Mesenchymal stem cell (in vitro differentiated cells and primary cell): ENCODE data around the gene DGKD.

Source experiments
- DNase-seq: peaks from one replicate; pipeline ENCODE4 v3.0.0-alpha.2; 2013
- H2AFZ ChIP-seq: one replicate; pipeline ENCODE4 v1.6.1; 2013; ENCODE audit warnings: low read depth, mild to moderate bottlenecking, control low read depth, inconsistent platforms, low read length, moderate library complexity
- H2AK5ac ChIP-seq: 2 replicates; pipeline ENCODE4 v1.6.1; 2013; ENCODE audit warnings: low read length, moderate library complexity, mild to moderate bottlenecking, inconsistent platforms; ENCODE audit not compliant: severe bottlenecking
- H2BK120ac ChIP-seq: one replicate; pipeline ENCODE4 v1.6.1; 2013; ENCODE audit warnings: low read depth, mild to moderate bottlenecking, inconsistent platforms, low read length, moderate library complexity
- H2BK12ac ChIP-seq, 2 experiments: one replicate each; pipeline ENCODE4 v1.6.1; 2013; ENCODE audit warnings: inconsistent platforms in 2 of 2, low read length in 2 of 2, mild to moderate bottlenecking in 2 of 2, moderate library complexity in 2 of 2, control low read depth in 1 of 2
- H2BK15ac ChIP-seq: one replicate; pipeline ENCODE4 v1.6.1; 2013; ENCODE audit warnings: mild to moderate bottlenecking, low read depth, inconsistent platforms; ENCODE audit not compliant: poor library complexity, severe bottlenecking
- H2BK5ac ChIP-seq: 2 replicates; pipeline ENCODE4 v1.6.1; 2013; ENCODE audit warnings: low read depth, mild to moderate bottlenecking, low read length, control low read depth, inconsistent platforms; ENCODE audit not compliant: poor library complexity, severe bottlenecking
- H3K14ac ChIP-seq, 2 experiments: one replicate each; pipeline ENCODE4 v1.6.1; 2013; ENCODE audit warnings: inconsistent platforms in 2 of 2, low read length in 2 of 2, control low read depth in 1 of 2, mild to moderate bottlenecking in 1 of 2, moderate library complexity in 1 of 2
- H3K18ac ChIP-seq, 2 experiments: one replicate each; pipeline ENCODE4 v1.6.1; 2013; ENCODE audit warnings: inconsistent platforms in 2 of 2, low read length in 2 of 2, control low read depth in 1 of 2, low read depth in 1 of 2, mild to moderate bottlenecking in 1 of 2
- H3K23ac ChIP-seq, 2 experiments: one replicate each; pipeline ENCODE4 v1.6.1; 2013; ENCODE audit warnings: inconsistent platforms in 2 of 2, low read length in 2 of 2, mild to moderate bottlenecking in 2 of 2, moderate library complexity in 2 of 2, control low read depth in 1 of 2
- H3K27ac ChIP-seq: 2 replicates; pipeline ENCODE4 v1.5.1; 2013; ENCODE audit warnings: mild to moderate bottlenecking, moderate library complexity, low read length, control low read depth, inconsistent platforms; ENCODE audit not compliant: poor library complexity, severe bottlenecking
- H3K27me3 ChIP-seq, 2 experiments: 2 replicates each; pipeline versions ENCODE4 v1.6.1 to v1.7.0; 2013; ENCODE audit warnings: low read length in 2 of 2, mild to moderate bottlenecking in 2 of 2, moderate library complexity in 2 of 2, control low read depth in 1 of 2, inconsistent platforms in 1 of 2; ENCODE audit not compliant: control insufficient read depth in 1 of 2, insufficient read depth in 1 of 2
- H3K36me3 ChIP-seq, 2 experiments: 2 replicates each; pipeline versions ENCODE4 v1.6.1 to v1.7.0; 2013; ENCODE audit warnings: low read length in 2 of 2, control low read depth in 1 of 2, inconsistent platforms in 1 of 2, low read depth in 1 of 2, mild to moderate bottlenecking in 1 of 2; ENCODE audit not compliant: insufficient read depth in 2 of 2, control insufficient read depth in 1 of 2
- H3K4ac ChIP-seq, 2 experiments: one replicate each; pipeline ENCODE4 v1.6.1; 2013; ENCODE audit warnings: inconsistent platforms in 2 of 2, low read length in 2 of 2, mild to moderate bottlenecking in 2 of 2, moderate library complexity in 2 of 2, control low read depth in 1 of 2, low read depth in 1 of 2
- H3K4me1 ChIP-seq: 2 replicates; pipeline ENCODE4 v1.6.1; 2013; ENCODE audit warnings: low read depth, low read length, control low read depth; ENCODE audit not compliant: control insufficient read depth, insufficient read depth
- H3K4me2 ChIP-seq: 2 replicates; pipeline ENCODE4 v1.6.1; 2013; ENCODE audit warnings: low read length, mild to moderate bottlenecking, inconsistent platforms; ENCODE audit not compliant: poor library complexity, severe bottlenecking
- H3K4me3 ChIP-seq, 2 experiments: 2 replicates each; pipeline versions ENCODE4 v1.5.1 to v1.7.0; 2013; ENCODE audit warnings: low read length in 2 of 2, mild to moderate bottlenecking in 2 of 2, control low read depth in 1 of 2, low read depth in 1 of 2; ENCODE audit not compliant: insufficient read depth in 1 of 2
- H3K79me1 ChIP-seq: replicated peaks from 2 replicates; pipeline ENCODE4 v1.6.1; 2013; ENCODE audit warnings: mild to moderate bottlenecking, control low read depth, low read length, inconsistent platforms; ENCODE audit not compliant: poor library complexity, severe bottlenecking
- H3K9ac ChIP-seq: 2 replicates; pipeline ENCODE4 v1.7.0; 2013; ENCODE audit warnings: mild to moderate bottlenecking, low read length, moderate library complexity
- H3K9me3 ChIP-seq: 2 replicates; pipeline ENCODE4 v1.7.0; 2013; ENCODE audit warnings: mild to moderate bottlenecking, low read length; ENCODE audit not compliant: control insufficient read depth
- H4K8ac ChIP-seq: one replicate; pipeline ENCODE4 v1.6.1; 2013; ENCODE audit warnings: inconsistent platforms, mild to moderate bottlenecking, low read length, moderate library complexity
- H4K91ac ChIP-seq: one replicate; pipeline ENCODE4 v1.6.1; 2013; ENCODE audit warnings: mild to moderate bottlenecking, low read length, inconsistent platforms
- WGBS: methylation state at CpG from one replicate; pipeline ENCODE4 v1.1.7; 2013; ENCODE audit warnings: mixed read lengths; 5-methylcytosine and 5-hydroxymethylcytosine counted together

Gene DGKD

DNA sequence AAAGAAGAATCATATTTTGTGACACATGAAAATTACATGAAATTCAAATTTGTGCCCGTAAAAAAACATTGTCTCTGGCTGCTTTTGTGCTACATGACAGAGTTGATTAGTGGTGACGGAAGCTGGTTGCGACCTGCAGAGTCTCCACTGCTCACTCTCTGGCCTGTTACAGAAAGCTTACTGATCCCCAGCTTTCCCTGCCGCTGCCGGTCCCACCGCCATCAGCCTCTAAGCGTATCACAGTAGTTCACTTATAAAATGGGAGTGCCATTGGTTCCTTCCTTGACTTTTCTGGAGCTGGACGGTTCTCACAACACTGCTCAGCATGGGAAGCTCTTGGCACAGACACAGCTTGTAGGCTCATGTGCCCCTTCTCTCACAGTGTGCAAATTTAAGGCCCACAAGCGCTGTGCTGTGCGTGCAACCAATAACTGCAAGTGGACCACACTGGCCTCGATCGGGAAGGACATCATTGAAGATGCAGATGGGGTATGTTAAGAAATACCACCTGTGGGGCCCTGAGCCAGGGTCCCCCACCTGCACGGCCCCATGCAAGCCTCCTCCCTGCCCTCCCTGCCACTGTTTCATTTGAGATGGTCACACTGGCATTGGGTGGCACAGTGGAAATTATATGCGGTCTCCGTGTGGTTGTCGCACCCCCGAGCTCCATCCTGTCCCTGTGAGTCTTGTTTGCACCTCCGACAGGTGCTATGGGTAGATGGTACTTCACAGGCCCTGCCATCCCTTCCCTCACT, 81.3 kb downstream of the DGKD start:
- no peak overlapping the region for H4K91ac ChIP-seq
- DNase-seq, result no peak
- no peak overlapping the region for H3K18ac ChIP-seq
- no peak overlapping the region for H3K9ac ChIP-seq
- no peak overlapping the region for H2BK15ac ChIP-seq
- H3K27ac ChIP-seq, result no peak overlapping the region
- no peaks in the 10 kb centered on the region for H3K4me1 ChIP-seq
- no peak overlapping the region for H3K14ac ChIP-seq
- no peak overlapping the region for H4K8ac ChIP-seq
- H2AK5ac ChIP-seq, result no peak overlapping the region
- 98% methylated on average over 18 of the region's 18 CpGs for WGBS
- no peak overlapping the region for H3K4me3 ChIP-seq
- H2BK12ac ChIP-seq, result no peak overlapping the region
- no peak overlapping the region for H3K23ac ChIP-seq
- no peaks in the 10 kb centered on the region for H3K27me3 ChIP-seq
- H2BK5ac ChIP-seq, result no peak overlapping the region
- H2BK120ac ChIP-seq, result no peak overlapping the region
- H3K9me3 ChIP-seq, result no peaks in the 10 kb centered on the region
- H2AFZ ChIP-seq, result no peak overlapping the region
- no peak overlapping the region for H3K4ac ChIP-seq
- H3K79me1 ChIP-seq, result no peaks in the 10 kb centered on the region
- H3K36me3 ChIP-seq, result peaks cover 27 to 50% of the 10 kb centered on the region in 2 experiments
- H3K4me2 ChIP-seq, result no peak overlapping the region

DNA sequence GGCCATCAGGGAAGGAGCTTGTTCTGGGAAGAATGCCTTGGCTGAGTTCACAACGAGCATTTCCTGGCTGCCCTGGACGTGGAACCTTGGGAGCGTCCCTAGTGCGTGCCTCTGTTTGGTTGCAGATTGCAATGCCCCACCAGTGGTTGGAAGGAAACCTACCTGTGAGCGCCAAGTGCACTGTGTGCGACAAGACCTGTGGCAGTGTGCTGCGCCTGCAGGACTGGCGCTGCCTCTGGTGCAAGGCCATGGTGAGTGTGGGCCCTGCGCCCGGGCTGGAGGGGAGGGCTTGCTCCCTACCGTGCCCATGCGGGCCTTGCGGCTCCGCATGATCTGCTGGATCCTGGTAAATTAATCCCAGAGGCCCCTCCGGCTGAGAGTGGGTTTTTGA, 81.9 kb downstream of the DGKD start:
- H4K8ac ChIP-seq, result no peak overlapping the region
- WGBS, result 97% methylated on average over 15 of the region's 15 CpGs
- DNase-seq, result no peak
- no peak overlapping the region for H3K14ac ChIP-seq
- no peak overlapping the region for H2AK5ac ChIP-seq
- no peak overlapping the region for H3K27ac ChIP-seq
- H3K4me2 ChIP-seq, result no peak overlapping the region
- H3K36me3 ChIP-seq, result peaks cover 27 to 53% of the 10 kb centered on the region in 2 experiments
- H2BK12ac ChIP-seq, result no peak overlapping the region
- H2BK120ac ChIP-seq, result no peak overlapping the region
- H2BK5ac ChIP-seq, result no peak overlapping the region
- H3K18ac ChIP-seq, result no peak overlapping the region
- H3K4me1 ChIP-seq, result no peaks in the 10 kb centered on the region
- no peaks in the 10 kb centered on the region for H3K27me3 ChIP-seq
- no peak overlapping the region for H2AFZ ChIP-seq
- H3K79me1 ChIP-seq, result no peaks in the 10 kb centered on the region
- no peak overlapping the region for H4K91ac ChIP-seq
- no peak overlapping the region for H3K4ac ChIP-seq
- no peak overlapping the region for H2BK15ac ChIP-seq
- H3K4me3 ChIP-seq, result no peak overlapping the region
- no peaks in the 10 kb centered on the region for H3K9me3 ChIP-seq
- H3K9ac ChIP-seq, result no peak overlapping the region
- no peak overlapping the region for H3K23ac ChIP-seq

DNA sequence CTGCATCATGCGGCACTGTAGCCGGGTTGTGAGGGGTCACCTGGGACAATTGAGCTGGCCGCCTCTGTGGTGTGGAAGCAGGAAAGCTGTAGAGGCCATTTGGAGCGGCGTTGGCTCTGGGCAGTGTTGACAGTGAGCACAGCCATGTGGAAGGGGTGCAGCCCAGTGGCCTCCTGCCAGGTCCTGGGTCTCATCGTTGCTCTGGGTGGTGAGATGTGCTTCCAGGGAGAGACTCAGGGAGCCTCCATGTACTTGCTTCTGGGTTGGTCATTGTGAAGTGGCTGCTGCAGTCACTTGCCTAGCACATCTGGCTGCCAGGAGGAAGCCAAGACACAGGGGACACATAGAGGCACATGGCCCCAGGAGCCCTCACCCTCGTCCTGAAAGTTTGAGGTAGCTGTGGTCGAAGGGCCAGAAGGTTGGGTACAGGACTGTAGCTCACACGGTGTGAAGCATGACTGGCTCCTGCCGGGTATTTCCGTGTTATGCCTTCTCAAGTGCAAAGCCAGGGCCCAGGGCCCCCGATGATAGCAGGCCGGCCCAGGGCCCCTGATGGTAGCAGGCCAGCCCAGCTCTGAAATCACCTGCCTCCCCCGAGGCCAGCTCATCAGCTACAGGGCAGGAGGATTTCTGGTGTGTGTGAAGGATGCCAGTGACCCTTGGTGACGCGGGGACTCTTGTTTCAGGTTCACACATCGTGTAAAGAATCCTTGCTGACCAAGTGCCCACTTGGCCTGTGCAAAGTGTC, 82.6 kb downstream of the DGKD start:
- Histone ChIP-seq H3K9ac (no peak overlapping the region), H3K4me1 (no peaks in the 10 kb centered on the region), H2BK5ac (no peak overlapping the region), H3K18ac (no peak overlapping the region), H3K14ac (no peak overlapping the region), H4K91ac (no peak overlapping the region), H3K4me3 (no peak overlapping the region), H3K27ac (no peak overlapping the region), H2AK5ac (no peak overlapping the region), H3K4me2 (no peak overlapping the region), H3K23ac (no peak overlapping the region), H2BK120ac (no peak overlapping the region), H3K79me1 (no peaks in the 10 kb centered on the region), H2BK15ac (no peak overlapping the region), H2AFZ (no peak overlapping the region), H3K9me3 (no peaks in the 10 kb centered on the region), H4K8ac (no peak overlapping the region), H3K36me3 (peaks cover 27 to 56% of the 10 kb centered on the region in 2 experiments), H3K27me3 (no peaks in the 10 kb centered on the region), H2BK12ac (no peak overlapping the region), H3K4ac (no peak overlapping the region)
- WGBS, result 96% methylated on average over 17 of the region's 17 CpGs
- DNase-seq, result no peak

DNA sequence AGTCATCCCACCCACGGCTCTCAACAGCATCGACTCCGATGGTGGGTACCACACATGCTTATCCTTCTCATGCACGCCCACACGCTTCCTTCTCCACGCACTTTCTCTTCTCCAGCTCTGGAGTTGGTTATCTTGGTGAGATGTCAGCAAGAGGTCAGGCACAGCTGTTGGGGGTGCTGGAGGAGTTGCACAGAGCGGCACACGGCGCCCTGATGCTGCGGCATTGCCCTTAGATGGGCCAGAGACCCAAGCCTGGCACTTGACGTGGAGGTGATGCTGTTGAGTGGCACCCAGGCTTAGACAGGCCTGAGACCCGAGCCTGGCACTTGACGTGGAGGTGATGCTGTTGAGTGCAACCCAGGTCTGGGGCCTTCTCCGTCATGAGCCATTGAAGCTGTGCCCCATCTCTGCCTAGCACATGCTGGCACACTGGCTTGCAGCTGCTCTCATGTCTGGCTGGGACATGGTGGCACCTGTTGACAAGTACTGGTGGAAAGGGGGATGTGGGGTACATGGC, 83.2 kb downstream of the DGKD start:
- Histone ChIP-seq H2AK5ac (no peak overlapping the region), H2BK120ac (no peak overlapping the region), H3K14ac (no peak overlapping the region), H3K18ac (no peak overlapping the region), H3K27ac (no peak overlapping the region), H2BK5ac (no peak overlapping the region), H2BK12ac (no peak overlapping the region), H3K4ac (no peak overlapping the region), H4K91ac (no peak overlapping the region), H4K8ac (no peak overlapping the region), H3K4me1 (no peaks in the 10 kb centered on the region), H2AFZ (no peak overlapping the region), H3K36me3 (peaks cover 27 to 56% of the 10 kb centered on the region in 2 experiments), H3K79me1 (no peaks in the 10 kb centered on the region), H3K27me3 (no peaks in the 10 kb centered on the region), H2BK15ac (no peak overlapping the region), H3K4me2 (no peak overlapping the region), H3K9ac (no peak overlapping the region), H3K23ac (no peak overlapping the region), H3K4me3 (no peak overlapping the region), H3K9me3 (no peaks in the 10 kb centered on the region)
- WGBS, result 98% methylated on average over 14 of the region's 14 CpGs
- no peak for DNase-seq
